ENCODE results near the gene CATSPER3.

GRCh38 chr5:135057233-135057632 is 89.5 kb downstream of the CATSPER3 start:
- TF ChIP-seq, protein P1, sequence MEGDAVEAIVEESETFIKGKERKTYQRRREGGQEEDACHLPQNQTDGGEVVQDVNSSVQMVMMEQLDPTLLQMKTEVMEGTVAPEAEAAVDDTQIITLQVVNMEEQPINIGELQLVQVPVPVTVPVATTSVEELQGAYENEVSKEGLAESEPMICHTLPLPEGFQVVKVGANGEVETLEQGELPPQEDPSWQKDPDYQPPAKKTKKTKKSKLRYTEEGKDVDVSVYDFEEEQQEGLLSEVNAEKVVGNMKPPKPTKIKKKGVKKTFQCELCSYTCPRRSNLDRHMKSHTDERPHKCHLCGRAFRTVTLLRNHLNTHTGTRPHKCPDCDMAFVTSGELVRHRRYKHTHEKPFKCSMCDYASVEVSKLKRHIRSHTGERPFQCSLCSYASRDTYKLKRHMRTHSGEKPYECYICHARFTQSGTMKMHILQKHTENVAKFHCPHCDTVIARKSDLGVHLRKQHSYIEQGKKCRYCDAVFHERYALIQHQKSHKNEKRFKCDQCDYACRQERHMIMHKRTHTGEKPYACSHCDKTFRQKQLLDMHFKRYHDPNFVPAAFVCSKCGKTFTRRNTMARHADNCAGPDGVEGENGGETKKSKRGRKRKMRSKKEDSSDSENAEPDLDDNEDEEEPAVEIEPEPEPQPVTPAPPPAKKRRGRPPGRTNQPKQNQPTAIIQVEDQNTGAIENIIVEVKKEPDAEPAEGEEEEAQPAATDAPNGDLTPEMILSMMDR (IDR thresholded peaks at IDR 0.05) = no peak
- TF ChIP-seq EP300 (IDR thresholded peaks at IDR 0.05) = no peak

All from ovary (tissue), 3 donors.